GM18499 (cell line): ENCODE results near the gene ATP8B1.

Experiments
- ATAC-seq: cut with Tn5 transposase; IDR thresholded peaks from one replicate; pipeline ENCODE4 v1.9.1; 2021; ENCODE audit warnings: moderate number of reproducible peaks; ENCODE audit not compliant: insufficient read depth, unreplicated experiment

The ATP8B1 gene

GRCh38 chr18:57794951-57795728, 8.0 kb downstream of the ATP8B1 start:
- ATAC-seq: no peak

DNA sequence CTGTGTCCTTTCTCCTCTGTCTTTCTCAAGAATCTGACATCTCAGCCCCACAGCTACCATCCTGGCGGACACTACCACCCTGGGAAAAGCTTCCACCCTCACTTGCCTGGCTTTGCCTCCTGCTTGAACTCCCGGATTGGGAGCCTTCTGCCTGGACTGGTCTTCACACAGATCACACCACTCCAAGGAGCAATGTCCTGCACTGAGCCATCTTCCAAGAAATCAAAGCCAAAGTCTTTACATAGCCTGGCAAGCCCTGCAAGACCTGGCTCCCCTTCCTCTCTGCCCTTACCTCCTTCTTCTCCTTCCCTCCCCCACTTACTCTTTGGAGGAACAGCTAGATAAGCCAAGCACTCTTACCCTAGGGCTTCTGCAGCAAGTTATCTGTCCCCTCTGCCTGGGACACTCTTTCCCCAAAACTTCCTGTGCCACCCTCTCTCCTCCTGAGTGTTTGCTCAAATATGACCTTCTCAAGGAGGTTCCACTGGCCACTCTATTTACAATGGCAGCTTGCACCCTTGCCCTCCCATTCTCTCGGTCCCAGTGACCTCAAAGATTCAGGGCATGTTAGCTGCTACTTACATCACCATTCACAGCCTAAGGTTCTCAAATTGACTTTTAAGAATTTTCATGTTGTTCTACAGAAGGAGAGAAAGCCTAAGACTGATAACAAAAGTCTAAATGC, 9.7 kb downstream of the ATP8B1 start:
- no peak for ATAC-seq

GRCh38 chr18:57792631-57793301, 10.3 kb downstream of the ATP8B1 start:
- no peak for ATAC-seq

DNA sequence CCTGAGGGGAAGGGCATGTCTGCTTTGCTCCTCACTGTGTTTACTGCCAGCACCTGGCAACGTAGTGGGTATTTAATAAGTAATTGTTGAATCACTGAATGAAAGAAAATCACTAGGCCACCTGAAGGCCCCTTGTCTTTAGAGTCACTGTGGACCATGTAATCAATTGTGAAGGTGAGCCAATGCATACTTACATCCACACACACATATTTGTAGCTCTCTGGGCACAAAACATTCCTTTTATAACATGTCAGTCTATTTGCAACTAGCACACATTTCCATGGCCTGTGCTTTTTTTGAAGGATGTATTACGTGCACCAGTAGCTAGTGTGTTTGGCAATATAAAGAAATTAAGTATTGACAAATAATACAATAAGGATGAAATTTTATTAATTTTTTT, 11.2 kb downstream of the ATP8B1 start:
- ATAC-seq: no peak

- no peak for ATAC-seq
Measured at GRCh38 chr18:57791192-57791591, 11.9 kb downstream of the ATP8B1 start.

- no peak for ATAC-seq
Measured at GRCh38 chr18:57790316-57790715, 12.8 kb downstream of the ATP8B1 start.

GRCh38 chr18:57789759-57790158, 13.4 kb downstream of the ATP8B1 start:
- no peak for ATAC-seq

GRCh38 chr18:57789090-57789489, 14.0 kb downstream of the ATP8B1 start:
- no peak for ATAC-seq

DNA sequence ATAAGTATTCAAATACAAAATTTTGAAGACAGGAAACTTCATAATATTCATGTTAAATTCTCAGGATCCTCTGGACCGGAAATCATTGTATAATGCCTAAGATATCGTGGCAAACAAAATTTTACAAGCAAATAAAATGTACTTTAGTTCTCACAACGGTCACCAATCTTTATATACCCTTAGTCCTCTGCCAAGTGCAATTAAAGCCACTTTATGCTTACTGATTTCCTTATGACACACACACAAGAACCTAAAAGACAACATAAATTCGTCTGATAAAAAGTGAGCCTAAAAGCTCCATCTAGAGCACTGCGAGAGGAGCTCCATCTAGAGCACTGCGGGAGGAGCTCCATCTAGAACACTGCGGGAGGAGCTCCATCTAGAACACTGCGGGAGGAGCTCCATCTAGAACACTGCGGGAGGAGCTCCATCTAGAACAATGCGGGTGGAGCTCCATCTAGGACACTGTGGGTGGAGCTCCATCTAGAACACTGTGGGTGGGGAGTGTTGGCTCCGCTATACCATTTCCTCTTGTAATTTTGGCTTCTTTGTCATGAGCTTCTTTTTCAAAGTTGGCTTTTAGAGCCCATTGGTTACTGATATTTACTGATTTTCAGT, 15.9 kb downstream of the ATP8B1 start:
- ATAC-seq: no peak

DNA sequence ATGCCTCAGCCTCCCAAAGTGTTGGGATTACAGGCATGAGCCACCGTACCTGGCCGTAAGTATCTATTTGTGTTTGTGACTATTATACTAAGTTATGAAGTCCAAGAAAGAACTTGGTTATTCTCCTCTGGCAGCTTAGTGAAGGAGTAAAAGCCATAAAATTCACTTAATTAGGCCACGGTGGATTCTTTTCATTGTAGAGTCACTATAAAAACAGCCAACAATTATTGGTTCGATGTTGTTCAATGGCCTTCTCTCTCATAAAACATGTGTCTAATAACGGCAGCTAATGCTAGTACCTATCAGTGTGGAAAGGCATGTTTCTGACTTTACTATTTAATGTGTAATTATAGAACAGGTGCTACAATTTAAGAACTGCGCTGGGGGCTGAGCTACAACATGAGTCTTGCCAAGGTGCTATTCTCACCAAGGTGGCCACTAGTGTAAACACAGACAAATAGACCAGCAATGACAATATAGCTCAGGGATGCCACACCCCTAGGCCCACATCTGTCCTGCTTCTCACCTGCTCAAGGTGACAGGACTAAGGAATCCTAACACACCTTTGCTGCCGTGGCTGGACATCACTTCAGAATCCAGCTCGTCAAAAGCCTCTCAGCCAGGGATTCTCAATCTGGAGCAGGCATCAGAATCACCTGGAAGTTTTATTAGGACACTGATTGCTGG, 17.2 kb downstream of the ATP8B1 start:
- ATAC-seq: no peak

- no peak for ATAC-seq
Measured at GRCh38 chr18:57784801-57785114, 18.4 kb downstream of the ATP8B1 start.

GRCh38 chr18:57784034-57784800, 18.9 kb downstream of the ATP8B1 start:
- ATAC-seq: no peak

DNA sequence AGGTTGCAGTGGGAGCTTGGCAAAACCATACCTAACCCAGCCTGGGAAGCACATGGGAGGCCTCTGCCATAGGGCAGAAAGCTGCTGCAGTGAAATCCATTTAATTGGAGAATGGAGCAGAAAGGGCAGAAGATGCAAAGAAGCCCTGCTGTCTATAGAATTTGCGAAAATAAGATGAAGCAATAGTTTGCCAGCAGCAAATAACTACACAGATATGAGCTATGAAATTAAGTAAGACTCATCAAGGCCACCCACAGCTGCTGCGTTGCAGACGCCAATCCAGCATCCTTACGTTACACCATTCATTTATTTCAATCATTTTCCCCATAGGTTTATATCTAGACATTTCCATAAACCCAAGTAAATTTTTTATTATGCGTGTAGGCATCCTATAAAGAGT, 21.1 kb downstream of the ATP8B1 start:
- no peak for ATAC-seq

DNA sequence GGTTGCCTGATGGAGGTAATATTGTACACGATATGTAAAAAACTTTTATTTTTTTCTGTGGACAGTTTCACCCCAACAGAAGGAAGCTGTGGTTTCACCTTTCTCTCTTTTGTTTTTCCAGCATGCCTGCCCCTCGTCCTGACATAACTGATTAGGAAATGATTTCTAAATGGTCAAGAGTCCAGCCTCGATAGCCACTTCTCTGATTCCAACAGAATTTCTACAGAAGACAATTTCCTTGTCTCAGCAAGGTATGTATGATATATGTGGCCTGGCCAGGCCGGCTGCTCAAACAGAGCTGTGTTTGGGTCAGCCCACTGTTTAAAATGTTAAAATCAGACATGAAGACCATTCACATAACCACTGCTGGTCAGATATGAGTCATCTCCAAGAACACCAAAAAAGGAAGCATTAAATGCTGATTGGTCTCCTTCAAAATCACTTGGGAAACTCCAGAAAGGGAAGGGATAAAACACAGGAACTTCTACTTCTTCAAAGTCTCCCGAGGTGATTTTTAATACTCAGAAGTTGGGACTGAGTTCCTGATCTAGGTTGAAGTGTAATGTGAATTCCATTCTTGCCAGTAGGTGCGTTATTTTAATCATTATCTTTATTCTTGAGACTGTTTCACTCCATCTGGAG, 22.3 kb downstream of the ATP8B1 start:
- no peak for ATAC-seq

DNA sequence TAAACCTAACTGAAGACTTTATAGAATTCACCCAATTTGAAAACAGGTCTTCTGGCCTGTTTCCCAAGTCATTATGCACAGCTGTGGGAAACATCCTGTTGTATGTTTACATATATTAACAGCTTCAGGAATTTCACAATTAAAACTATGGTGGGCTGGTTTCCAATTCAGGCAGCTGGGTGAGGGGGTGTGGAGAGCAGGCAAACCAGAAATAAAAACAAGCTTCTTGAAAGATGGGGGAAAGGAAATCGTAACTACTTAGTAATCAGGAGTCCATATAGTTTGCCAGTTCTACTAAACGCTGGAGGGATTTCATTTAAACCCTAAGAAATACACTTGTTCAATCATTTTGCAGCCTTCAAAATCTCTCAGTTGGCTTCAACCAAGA, 22.8 kb downstream of the ATP8B1 start:
- no peak for ATAC-seq

DNA sequence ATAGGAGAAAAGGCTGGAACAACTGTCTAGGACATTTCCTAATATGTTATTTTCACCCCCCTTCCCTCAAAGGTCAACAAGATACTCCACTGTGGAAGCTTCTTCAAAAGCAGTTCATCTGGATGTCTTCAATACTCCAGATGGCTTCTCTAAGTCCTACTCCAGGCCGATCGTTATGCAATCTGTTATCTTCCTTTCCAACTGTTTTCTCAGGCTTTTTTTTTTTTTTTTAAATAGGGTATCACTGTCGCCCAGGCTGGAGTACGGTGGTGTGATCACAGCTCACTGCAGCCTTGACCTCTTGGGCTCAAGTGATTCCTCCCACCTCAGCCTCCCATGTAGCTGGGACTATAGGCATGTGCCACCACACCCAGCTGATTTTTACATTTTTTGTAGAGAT, 26.3 kb downstream of the ATP8B1 start:
- no peak for ATAC-seq

DNA sequence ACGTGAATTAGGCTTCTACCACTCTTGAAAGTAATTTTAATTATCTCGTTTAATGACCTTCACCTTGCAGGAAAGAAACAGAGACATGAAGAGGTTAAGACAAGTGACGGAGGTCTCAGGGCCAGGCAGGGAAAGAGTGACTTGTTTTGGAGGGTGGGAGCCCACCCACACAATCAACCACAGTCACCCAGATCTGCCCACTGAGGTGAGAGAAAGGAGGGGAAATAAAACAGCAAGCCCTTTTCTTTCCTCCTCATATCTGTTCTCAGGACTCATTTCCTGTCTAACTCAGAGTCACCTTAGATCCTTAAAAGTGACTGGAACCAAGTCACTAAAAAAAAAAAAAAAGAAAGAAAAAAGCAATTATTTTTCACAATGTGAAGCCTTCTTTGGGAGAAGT, 26.8 kb downstream of the ATP8B1 start:
- ATAC-seq: no peak

GRCh38 chr18:57775937-57776336, 27.2 kb downstream of the ATP8B1 start:
- no peak for ATAC-seq

DNA sequence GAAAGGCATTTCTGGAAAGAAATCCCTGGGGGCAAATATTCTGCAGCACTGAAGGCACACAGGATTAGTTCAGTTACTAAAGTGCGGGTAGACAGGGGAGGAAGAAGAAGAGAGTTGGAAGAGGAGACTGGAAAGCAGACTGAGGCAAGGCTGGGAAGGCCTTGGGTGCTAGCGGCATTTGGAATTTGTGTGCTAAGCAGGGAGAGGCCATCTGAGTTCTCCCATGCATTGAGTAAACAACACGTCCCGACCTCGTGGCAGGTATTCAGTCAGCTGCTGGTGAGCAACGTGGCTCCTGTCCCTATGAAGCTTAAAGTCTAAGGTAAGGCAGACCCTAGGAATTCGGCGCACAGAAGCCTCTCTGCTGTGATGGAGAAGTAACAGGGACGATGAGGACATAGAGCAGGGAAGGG, 30.7 kb downstream of the ATP8B1 start:
- no peak for ATAC-seq
